22Rv1 (cell line): ENCODE measurements around the gene SKI.

Experiments
- ZFX ChIP-seq: fragments of 450-650 bp; IDR thresholded peaks from 2 replicates; pipeline ENCODE4 v1.6.1; 2017; ENCODE audit warnings: antibody characterized with exemption, borderline replicate concordance
- TF ChIP-seq, protein P1 (sequence below): fragments of 450-650 bp; IDR thresholded peaks from 2 replicates; pipeline ENCODE4 v1.5.1; 2017; ENCODE audit warnings: mild to moderate bottlenecking

DNA sequence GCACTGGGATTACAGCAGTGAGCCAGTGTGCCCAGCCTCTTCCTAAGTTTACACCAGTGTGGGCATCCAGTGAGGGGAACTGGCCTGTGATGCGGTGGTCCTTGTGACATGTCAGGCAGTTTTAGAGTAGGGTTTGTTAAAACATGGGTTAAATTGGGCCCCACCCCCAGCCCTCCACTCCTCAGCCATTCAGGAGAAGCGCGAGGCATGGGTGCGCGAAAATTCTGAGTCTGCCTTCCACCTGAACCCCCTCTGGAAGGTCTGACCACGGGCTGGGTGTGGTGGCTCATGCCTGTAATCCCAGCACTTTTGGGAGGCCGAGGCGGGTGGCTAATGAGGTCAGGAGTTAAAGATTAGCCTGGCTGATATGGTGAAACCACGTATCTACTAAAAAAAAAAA, 51.7 kb downstream of the SKI start:
- TF ChIP-seq, protein P1, sequence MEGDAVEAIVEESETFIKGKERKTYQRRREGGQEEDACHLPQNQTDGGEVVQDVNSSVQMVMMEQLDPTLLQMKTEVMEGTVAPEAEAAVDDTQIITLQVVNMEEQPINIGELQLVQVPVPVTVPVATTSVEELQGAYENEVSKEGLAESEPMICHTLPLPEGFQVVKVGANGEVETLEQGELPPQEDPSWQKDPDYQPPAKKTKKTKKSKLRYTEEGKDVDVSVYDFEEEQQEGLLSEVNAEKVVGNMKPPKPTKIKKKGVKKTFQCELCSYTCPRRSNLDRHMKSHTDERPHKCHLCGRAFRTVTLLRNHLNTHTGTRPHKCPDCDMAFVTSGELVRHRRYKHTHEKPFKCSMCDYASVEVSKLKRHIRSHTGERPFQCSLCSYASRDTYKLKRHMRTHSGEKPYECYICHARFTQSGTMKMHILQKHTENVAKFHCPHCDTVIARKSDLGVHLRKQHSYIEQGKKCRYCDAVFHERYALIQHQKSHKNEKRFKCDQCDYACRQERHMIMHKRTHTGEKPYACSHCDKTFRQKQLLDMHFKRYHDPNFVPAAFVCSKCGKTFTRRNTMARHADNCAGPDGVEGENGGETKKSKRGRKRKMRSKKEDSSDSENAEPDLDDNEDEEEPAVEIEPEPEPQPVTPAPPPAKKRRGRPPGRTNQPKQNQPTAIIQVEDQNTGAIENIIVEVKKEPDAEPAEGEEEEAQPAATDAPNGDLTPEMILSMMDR = no peak
- TF ChIP-seq ZFX = no peak
